Endothelial cell of umbilical vein (primary cell): ENCODE measurements around the gene SECTM1. TPM values are rescaled to one million over a fixed set of nuclear protein-coding genes. Genes with fewer than 3 reads are reported as not detected.

Experiments
- BruUV-seq: library from RNA; stranded (reverse); fragments of 400-500 nt; replicated peaks from 2 replicates; lab custom pipeline; 2021; lab: Mats Ljungman, UMichigan
- CTCF ChIA-PET: fragments of 300-600, 350-600 bp; sonication (Branson Sonifier 250); formaldehyde crosslinking; loops from one replicate; lab custom pipeline; 2021; ENCODE audit warnings: antibody characterized with exemption, inconsistent platforms; lab: Charles Lee
- POLR2A ChIA-PET: fragments of 300-600, 350-600 bp; sonication (Branson Sonifier 250); formaldehyde crosslinking; loops from one replicate; lab custom pipeline; 2021; ENCODE audit warnings: antibody characterized with exemption, inconsistent platforms; lab: Charles Lee
- DNase-seq: peaks from one replicate; pipeline ENCODE4 v3.0.0-alpha.2; 2011; ENCODE audit warnings: low read depth, low spot score
- FAIRE-seq: peaks from 2 replicates; lab custom pipeline; 2011; peaks lifted over from hg19 to GRCh38; lab: Jason Lieb, UNC
- H2AFZ ChIP-seq: 2 replicates; pipeline ENCODE4 v1.6.0; 2012; ENCODE audit warnings: low read depth, low read length, control low read depth, inconsistent platforms
- H3K27ac ChIP-seq: 2 replicates; pipeline ENCODE4 v1.5.1; 2011; ENCODE audit warnings: low read depth, mild to moderate bottlenecking, control low read depth, low read length, moderate library complexity; ENCODE audit not compliant: insufficient read depth
- H3K27me3 ChIP-seq, 2 experiments: 2 replicates each; pipeline versions ENCODE4 v1.6.0 to v1.6.1; 2011; ENCODE audit warnings: low read length in 2 of 2, mixed read lengths in 1 of 2; ENCODE audit not compliant: control insufficient read depth in 2 of 2, insufficient read depth in 2 of 2
- H3K36me3 ChIP-seq, 2 experiments: 2 replicates in 1 of 2; 3 replicates in 1 of 2; pipeline ENCODE4 v1.5.1; 2011; ENCODE audit warnings: low read length in 2 of 2, mild to moderate bottlenecking in 1 of 2, moderate library complexity in 1 of 2; ENCODE audit not compliant: control insufficient read depth in 2 of 2, insufficient read depth in 2 of 2; ENCODE audit errors: extremely low read depth in 1 of 2
- H3K4me1 ChIP-seq: 3 replicates; pipeline ENCODE4 v1.5.1; 2011; ENCODE audit warnings: mild to moderate bottlenecking, low read length; ENCODE audit not compliant: control insufficient read depth, insufficient read depth; ENCODE audit errors: extremely low read depth
- H3K4me2 ChIP-seq: 2 replicates; pipeline ENCODE4 v1.6.1; 2011; ENCODE audit warnings: low read length, control low read depth, mixed read lengths; ENCODE audit not compliant: insufficient read depth
- H3K4me3 ChIP-seq, 3 experiments: fragments of 200-600 bp in 1 of 3; sonication (generic), shearing (Covaris generic) in 1 of 3; replicated peaks in 1 of 3; 2 replicates each; pipeline ENCODE4 v1.5.1; 2011 to 2016; ENCODE audit warnings: control low read depth in 3 of 3, low read length in 3 of 3, mild to moderate bottlenecking in 2 of 3, inconsistent platforms in 1 of 3, low read depth in 1 of 3, moderate library complexity in 1 of 3; ENCODE audit not compliant: insufficient read depth in 1 of 3
- H3K79me2 ChIP-seq: 2 replicates; pipeline ENCODE4 v1.6.0; 2012; ENCODE audit warnings: low read length, inconsistent platforms; ENCODE audit not compliant: control insufficient read depth, insufficient read depth
- H3K9ac ChIP-seq: replicated peaks from 2 replicates; pipeline ENCODE3; 2011; ENCODE audit warnings: low read length, control low read depth; ENCODE audit not compliant: insufficient read depth; ENCODE audit errors: extremely low read depth
- H3K9me1 ChIP-seq: replicated peaks from 3 replicates; pipeline ENCODE4 v1.6.0; 2011; ENCODE audit warnings: mild to moderate bottlenecking, low read length; ENCODE audit not compliant: control insufficient read depth, insufficient read depth; ENCODE audit errors: extremely low read depth
- H3K9me3 ChIP-seq: replicated peaks from 2 replicates; pipeline ENCODE4 v1.5.1; 2012; ENCODE audit warnings: low read length, inconsistent platforms; ENCODE audit not compliant: control insufficient read depth, insufficient read depth
- H4K20me1 ChIP-seq: replicated peaks from 2 replicates; pipeline ENCODE3; 2011; ENCODE audit warnings: mild to moderate bottlenecking, low read length; ENCODE audit not compliant: control insufficient read depth, insufficient read depth; ENCODE audit errors: extremely low read depth
- EZH2 ChIP-seq: IDR thresholded peaks from 2 replicates; pipeline ENCODE4 v1.6.1; 2012; ENCODE audit warnings: borderline replicate concordance, low read depth, mild to moderate bottlenecking, moderate library complexity, low read length, inconsistent platforms; ENCODE audit not compliant: severe bottlenecking
- FOS ChIP-seq: IDR thresholded peaks from 2 replicates; pipeline ENCODE4 v1.6.1; 2011; ENCODE audit warnings: mild to moderate bottlenecking, low read length, moderate library complexity, borderline replicate concordance; ENCODE audit not compliant: insufficient read depth
- JUN ChIP-seq: IDR thresholded peaks from 2 replicates; pipeline ENCODE4 v1.6.1; 2011; ENCODE audit warnings: borderline replicate concordance, low read depth; ENCODE audit not compliant: insufficient read length, insufficient read depth
- MYC ChIP-seq: IDR thresholded peaks from one replicate; pipeline ENCODE4 v1.6.1; 2011; ENCODE audit warnings: mild to moderate bottlenecking, low read depth, low read length
- POLR2A ChIP-seq: IDR thresholded peaks from 2 replicates; pipeline ENCODE4 v1.6.1; 2012; ENCODE audit warnings: low read depth, mild to moderate bottlenecking, control low read depth, low read length
- POLR2AphosphoS5 ChIP-seq: IDR thresholded peaks from 2 replicates; pipeline ENCODE4 v1.6.1; 2012; ENCODE audit warnings: low read depth, mild to moderate bottlenecking, control low read depth, low read length, moderate library complexity; ENCODE audit not compliant: insufficient read depth
- dilution Hi-C: fragments of 300-500 bp; cut with MboI; formaldehyde crosslinking; loops from one replicate; pipeline ENCODE4 v1.15.0; 2019; ENCODE audit warnings: low sequenced_read_pairs; ENCODE audit not compliant: extremely low pct_ligation_motif_present
- intact Hi-C: fragments of 100-400 bp; cut with micrococcal nuclease; formaldehyde crosslinking; loops from one replicate; pipeline ENCODE4 v1.10.0; 2022
- polyA plus RNA-seq, 4 experiments: library from polyadenylated mRNA; depleted of rRNA in 3 of 4; stranded (reverse) in 3 of 4; unstranded in 1 of 4; fragments of >200 nt; gene quantifications; 2 replicates each; pipeline versions ENCODE4 v1.2.1 to v1.2.3, GENCODE V29; 2011 to 2012; ENCODE audit warnings: missing spikeins in 1 of 4
- total RNA-seq: library from RNA; stranded (reverse); gene quantifications from 2 replicates; pipeline ENCODE4 v1.2.3, GENCODE V29; 2021
- TF ChIP-seq, protein P1 (sequence below): IDR thresholded peaks from 2 replicates; pipeline ENCODE4 v1.6.1; 2011; ENCODE audit not compliant: insufficient read depth, insufficient read length
- TF ChIP-seq, protein P2 (sequence below), 2 donors: IDR thresholded peaks; 1 replicate in 1 of 2; 2 replicates in 1 of 2; pipeline ENCODE4 v1.5.1; 2011; ENCODE audit warnings: low read length in 2 of 2, mild to moderate bottlenecking in 2 of 2, moderate library complexity in 2 of 2, control low read depth in 1 of 2, inconsistent platforms in 1 of 2, low read depth in 1 of 2; ENCODE audit not compliant: insufficient read depth in 1 of 2; ENCODE audit errors: extremely low read depth in 1 of 2

The SECTM1 gene
- total and polyA plus RNA-seq, 2 donors (not counting 3 experiments of a cell fraction or from before 2014, with no cell fraction given): 1.9 to 2.3 TPM

DNA sequence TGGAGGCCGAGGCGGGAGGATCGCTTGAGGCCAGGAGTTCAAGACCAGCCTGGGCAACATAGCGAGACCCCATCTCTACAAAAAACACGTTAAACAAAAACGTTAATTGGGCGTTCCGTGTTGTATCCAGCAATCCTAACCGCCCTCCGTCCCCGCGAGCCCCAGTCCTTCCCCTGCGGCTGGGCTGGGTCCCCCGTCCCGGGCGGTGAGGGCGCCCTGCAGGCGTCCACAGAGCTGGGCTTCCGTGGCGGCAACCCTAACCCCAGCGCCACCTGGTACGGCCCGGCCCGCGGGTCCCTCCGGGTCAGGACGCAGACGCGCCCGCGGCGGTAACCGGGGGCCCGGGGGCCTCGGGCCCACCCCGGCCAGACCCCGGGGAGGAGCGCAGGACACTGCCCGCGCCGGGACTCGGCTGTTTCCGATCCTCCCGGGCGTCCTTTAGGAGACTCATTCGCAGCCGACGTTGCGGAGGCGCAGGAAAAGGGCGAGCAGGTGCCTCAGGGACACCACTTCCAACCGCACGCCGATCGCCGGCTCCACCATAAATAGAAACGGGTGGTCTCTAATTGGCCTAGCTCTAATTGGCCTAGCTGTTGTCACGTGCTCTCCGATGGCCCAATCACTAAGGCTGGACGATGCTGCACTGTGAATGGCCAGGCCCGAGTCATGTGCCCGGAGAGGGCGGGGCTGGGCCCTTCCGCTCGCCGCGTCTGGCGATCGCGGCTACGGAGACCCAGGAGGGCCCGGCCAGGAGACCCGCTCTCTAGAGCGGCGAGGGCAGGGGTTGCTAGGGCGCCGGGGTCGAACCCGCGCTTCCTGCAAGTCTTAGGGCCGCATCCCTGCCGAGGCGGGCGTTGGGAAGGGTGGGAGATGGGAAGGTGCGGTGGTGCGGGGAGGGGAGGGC lies 41.1 kb downstream of the SECTM1 start:
- peak overlapping the region; percentile 2 for H2AFZ ChIP-seq
- H3K4me3 ChIP-seq: peak overlapping the region; percentile 23 to 90 (median 51)
- no peak for TF ChIP-seq FOS
- TF ChIP-seq POLR2A: peak; percentile 83
- TF ChIP-seq MYC: no peak
- TF ChIP-seq, protein P1, sequence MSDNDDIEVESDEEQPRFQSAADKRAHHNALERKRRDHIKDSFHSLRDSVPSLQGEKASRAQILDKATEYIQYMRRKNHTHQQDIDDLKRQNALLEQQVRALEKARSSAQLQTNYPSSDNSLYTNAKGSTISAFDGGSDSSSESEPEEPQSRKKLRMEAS: peak; percentile 100
- peak; percentile 95 for TF ChIP-seq POLR2AphosphoS5
- no peak for TF ChIP-seq JUN
- TF ChIP-seq, protein P2, sequence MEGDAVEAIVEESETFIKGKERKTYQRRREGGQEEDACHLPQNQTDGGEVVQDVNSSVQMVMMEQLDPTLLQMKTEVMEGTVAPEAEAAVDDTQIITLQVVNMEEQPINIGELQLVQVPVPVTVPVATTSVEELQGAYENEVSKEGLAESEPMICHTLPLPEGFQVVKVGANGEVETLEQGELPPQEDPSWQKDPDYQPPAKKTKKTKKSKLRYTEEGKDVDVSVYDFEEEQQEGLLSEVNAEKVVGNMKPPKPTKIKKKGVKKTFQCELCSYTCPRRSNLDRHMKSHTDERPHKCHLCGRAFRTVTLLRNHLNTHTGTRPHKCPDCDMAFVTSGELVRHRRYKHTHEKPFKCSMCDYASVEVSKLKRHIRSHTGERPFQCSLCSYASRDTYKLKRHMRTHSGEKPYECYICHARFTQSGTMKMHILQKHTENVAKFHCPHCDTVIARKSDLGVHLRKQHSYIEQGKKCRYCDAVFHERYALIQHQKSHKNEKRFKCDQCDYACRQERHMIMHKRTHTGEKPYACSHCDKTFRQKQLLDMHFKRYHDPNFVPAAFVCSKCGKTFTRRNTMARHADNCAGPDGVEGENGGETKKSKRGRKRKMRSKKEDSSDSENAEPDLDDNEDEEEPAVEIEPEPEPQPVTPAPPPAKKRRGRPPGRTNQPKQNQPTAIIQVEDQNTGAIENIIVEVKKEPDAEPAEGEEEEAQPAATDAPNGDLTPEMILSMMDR (IDR thresholded peaks at IDR 0.05; ENCODE audit: extremely low read depth in 1 of 2, insufficient read depth in 1 of 2, low read depth in 1 of 2, low read length in 2 of 2): no peak
- TF ChIP-seq EZH2: no peak
- intact Hi-C loops: loop anchor here (2.0 kb wide), 1 partner anchor 20 kb away; the partner anchor contains the start of gene CSNK1D
- no peaks in the 10 kb centered on the region for H3K36me3 ChIP-seq
- peak overlapping the region; percentile 76 for H3K9ac ChIP-seq
- peaks cover 40% of the 10 kb centered on the region for H3K4me1 ChIP-seq
- ChIA-PET CTCF (interaction anchor here (1.7 kb wide), 1 partner anchor 262 kb away, joined by 5 read pairs; no protein-coding TSS in a partner anchor), POLR2A (interaction anchor here (0.5 to 0.6 kb wide), 2 partner anchors 263 to 327 kb away, joined by 3 to 10 read pairs; no protein-coding TSS in a partner anchor)
- FAIRE-seq (peak; percentile 99), DNase-seq (peak; percentile 97)
- dilution Hi-C loops: no loop called here
- H3K79me2 ChIP-seq: no peaks in the 10 kb centered on the region
- no peaks in the 10 kb centered on the region for H4K20me1 ChIP-seq
- H3K9me3 ChIP-seq: no peaks in the 10 kb centered on the region
- no peaks in the 10 kb centered on the region for H3K27me3 ChIP-seq
- BruUV-seq: TSS peak; percentile 79
- H3K27ac ChIP-seq: peak overlapping the region; percentile 55
- no peaks in the 10 kb centered on the region for H3K9me1 ChIP-seq
- peak overlapping the region; percentile 55 for H3K4me2 ChIP-seq
